PC-3 (cell line): ENCODE measurements around the gene GMEB2. TPM values are rescaled to one million over a fixed set of nuclear protein-coding genes. Genes with fewer than 3 reads are reported as not detected.

Experiments used
- ATAC-seq: fragments of 200-7000 bp; cut with Tn5 transposase; 2 replicates; pipeline ENCODE4 v1.9.1; 2020; ENCODE audit warnings: mild to moderate bottlenecking, moderate library complexity
- BruUV-seq: library from RNA; stranded (reverse); fragments of 400-500 nt; replicated peaks from 2 replicates; lab custom pipeline; 2021; lab: Mats Ljungman, UMichigan
- CTCF ChIA-PET: fragments of 300-600 bp; sonication (Branson Sonifier 250); formaldehyde crosslinking; loops from one replicate; lab custom pipeline; 2022; ENCODE audit warnings: antibody characterized with exemption; lab: Charles Lee
- POLR2A ChIA-PET: fragments of 300-600 bp; sonication (Branson Sonifier 250); formaldehyde crosslinking; loops from one replicate; lab custom pipeline; 2022; ENCODE audit warnings: antibody characterized with exemption; ENCODE audit not compliant: unreplicated experiment; lab: Charles Lee
- DNase-seq: peaks from one replicate; pipeline ENCODE4 v3.0.0-alpha.2; 2015
- H2AFZ ChIP-seq: fragments of 300-600 bp; sonication (generic); 2 replicates; pipeline ENCODE4 v1.6.0; 2016; ENCODE audit warnings: antibody characterized with exemption, low read length
- H3F3A ChIP-seq: fragments of 300-600 bp; sonication (generic); one replicate; pipeline ENCODE4 v1.6.0; 2017; ENCODE audit warnings: antibody characterized with exemption, low read length, control low read depth, mild to moderate bottlenecking; ENCODE audit not compliant: unreplicated experiment
- H3K27ac ChIP-seq: fragments of 300-600 bp; sonication (generic); 2 replicates; pipeline ENCODE4 v1.5.1; 2016; ENCODE audit warnings: mild to moderate bottlenecking, low read length
- H3K27me3 ChIP-seq: fragments of 300-600 bp; sonication (generic); 2 replicates; pipeline ENCODE4 v1.6.1; 2016; ENCODE audit warnings: low read length, mixed read lengths
- H3K36me3 ChIP-seq: fragments of 300-600 bp; sonication (generic); 2 replicates; pipeline ENCODE4 v1.6.1; 2016; ENCODE audit warnings: low read depth, mixed run types, low read length, mixed read lengths
- H3K4me1 ChIP-seq: fragments of 300-600 bp; sonication (generic); 2 replicates; pipeline ENCODE4 v1.5.1; 2016; ENCODE audit warnings: low read length; ENCODE audit not compliant: insufficient read depth
- H3K4me2 ChIP-seq: fragments of 300-600 bp; sonication (generic); 2 replicates; pipeline ENCODE4 v1.6.0; 2016; ENCODE audit warnings: low read length
- H3K4me3 ChIP-seq: fragments of 300-600 bp; sonication (generic); 2 replicates; pipeline ENCODE4 v1.5.1; 2016; ENCODE audit warnings: mild to moderate bottlenecking, low read length, mixed read lengths
- H3K79me2 ChIP-seq: fragments of 300-600 bp; sonication (generic); 2 replicates; pipeline ENCODE4 v1.6.1; 2017; ENCODE audit warnings: low read length, mixed read lengths
- H3K9ac ChIP-seq: fragments of 300-600 bp; sonication (generic); 2 replicates; pipeline ENCODE4 v1.6.0; 2016; ENCODE audit warnings: mild to moderate bottlenecking, low read length
- H3K9me2 ChIP-seq: fragments of 300-600 bp; sonication (generic); replicated peaks from 2 replicates; pipeline ENCODE4 v1.6.1; 2016; ENCODE audit warnings: mixed run types, low read length, mixed read lengths
- H3K9me3 ChIP-seq: fragments of 300-600 bp; sonication (generic); 2 replicates; pipeline ENCODE4 v1.6.1; 2016; ENCODE audit warnings: low read length, mixed read lengths
- H4K20me1 ChIP-seq: fragments of 300-600 bp; sonication (generic); 2 replicates; pipeline ENCODE4 v1.6.1; 2016; ENCODE audit warnings: low read length, mixed read lengths
- CTCF ChIP-seq: fragments of 300-600 bp; sonication (generic); conservative IDR thresholded peaks from 2 replicates; pipeline ENCODE4 v1.5.1; 2017; ENCODE audit warnings: antibody characterized with exemption, low read depth, mild to moderate bottlenecking, low read length
- EZH2 ChIP-seq: fragments of 300-600 bp; sonication (generic); IDR thresholded peaks from one replicate; pipeline ENCODE4 v1.6.1; 2017; ENCODE audit warnings: antibody characterized with exemption, mild to moderate bottlenecking, low read length; ENCODE audit not compliant: unreplicated experiment
- EZH2phosphoT487 ChIP-seq: fragments of 300-600 bp; sonication (generic); IDR thresholded peaks from 2 replicates; pipeline ENCODE4 v1.6.1; 2018; ENCODE audit warnings: mild to moderate bottlenecking, antibody characterized with exemption, low read length, borderline replicate concordance
- intact Hi-C: fragments of 100-400 bp; cut with micrococcal nuclease; formaldehyde crosslinking; loops from 2 replicates; pipeline ENCODE4 v1.9.0; 2023
- total RNA-seq: library from RNA; depleted of rRNA; stranded (reverse); fragments of >200 nt; gene quantifications from 2 replicates; pipeline ENCODE4 v1.2.3, GENCODE V29; 2014

The GMEB2 gene
- total RNA-seq, 1 experiment from 2014 or later: 13.7 TPM

DNA sequence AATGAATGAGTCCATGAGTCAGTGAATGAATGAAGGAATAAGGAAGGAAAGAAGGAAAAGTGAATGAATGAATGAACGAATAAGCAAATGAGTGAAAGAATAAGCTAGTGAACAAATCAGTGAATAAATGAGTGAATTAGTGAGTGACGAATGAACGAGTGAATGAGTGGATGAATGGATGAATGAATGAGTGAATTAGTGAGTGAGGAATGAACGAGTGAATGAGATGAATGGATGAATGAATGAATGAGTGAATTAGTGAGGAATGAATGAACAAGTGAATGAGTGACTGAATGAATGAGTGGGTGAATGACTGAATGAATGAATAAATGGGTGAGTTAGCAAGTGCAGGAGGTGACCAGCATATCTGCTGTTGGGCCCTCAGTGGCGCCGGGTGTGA lies 83.2 kb downstream of the GMEB2 start:
- H3K9me3 ChIP-seq: no peaks in the 10 kb centered on the region
- no peak overlapping the region for H3K4me3 ChIP-seq
- H4K20me1 ChIP-seq: no peaks in the 10 kb centered on the region
- H2AFZ ChIP-seq: no peak overlapping the region
- no peak overlapping the region for H3K9ac ChIP-seq
- intact Hi-C loops: no loop called here
- H3K79me2 ChIP-seq: no peaks in the 10 kb centered on the region
- ChIA-PET POLR2A (interaction anchor here (0.6 kb wide), 1 partner anchor 98 kb away, joined by 4 read pairs; no protein-coding TSS in a partner anchor), CTCF (no interaction called here)
- H3F3A ChIP-seq: no peaks in the 10 kb centered on the region
- no peaks in the 10 kb centered on the region for H3K9me2 ChIP-seq
- TF ChIP-seq EZH2phosphoT487: no peak
- TF ChIP-seq CTCF: no peak
- no peak for TF ChIP-seq EZH2
- H3K27me3 ChIP-seq: no peaks in the 10 kb centered on the region
- peaks cover 44% of the 10 kb centered on the region for H3K4me1 ChIP-seq
- ATAC-seq (no peak), DNase-seq (no peak)
- H3K27ac ChIP-seq: no peak overlapping the region
- no TSS peak for BruUV-seq
- H3K36me3 ChIP-seq: no peaks in the 10 kb centered on the region
- no peak overlapping the region for H3K4me2 ChIP-seq

DNA sequence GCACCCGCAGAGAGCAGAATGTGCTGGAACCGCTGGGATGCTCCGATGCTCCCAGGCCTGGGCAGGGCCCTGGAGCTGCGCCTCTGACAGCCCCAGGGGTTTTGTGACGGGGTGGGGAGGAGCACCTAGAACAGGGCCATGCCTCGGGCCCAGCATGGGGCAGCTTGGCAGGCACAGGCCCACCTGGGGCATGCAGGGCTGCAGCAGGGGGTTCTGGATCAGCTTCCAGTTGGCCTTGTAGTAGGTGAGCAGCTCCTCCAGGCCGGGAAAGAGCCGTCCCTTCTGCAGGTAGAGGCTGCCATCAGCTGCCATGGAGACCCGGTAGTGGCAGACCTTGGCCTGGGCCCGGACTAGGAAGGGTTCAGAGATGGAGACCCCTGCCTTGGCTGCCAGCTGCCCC lies 83.8 kb downstream of the GMEB2 start:
- Histone ChIP-seq H4K20me1 (no peaks in the 10 kb centered on the region), H3K9me2 (no peaks in the 10 kb centered on the region), H3K79me2 (no peaks in the 10 kb centered on the region), H3K4me2 (no peak overlapping the region), H3K4me1 (peaks cover 45% of the 10 kb centered on the region), H3K27me3 (no peaks in the 10 kb centered on the region), H3K9ac (no peak overlapping the region), H3K4me3 (no peak overlapping the region), H3K36me3 (no peaks in the 10 kb centered on the region), H3K27ac (no peak overlapping the region), H3F3A (no peaks in the 10 kb centered on the region), H2AFZ (no peak overlapping the region), H3K9me3 (no peaks in the 10 kb centered on the region)
- ATAC-seq: no peak
- ChIA-PET POLR2A (no interaction called here), CTCF (no interaction called here)
- BruUV-seq: no TSS peak
- intact Hi-C loops: no loop called here
- no peak for DNase-seq
- TF ChIP-seq CTCF (no peak), EZH2 (no peak), EZH2phosphoT487 (no peak)

- ATAC-seq (no peak), DNase-seq (no peak)
- Histone ChIP-seq H3K27ac (no peak overlapping the region), H2AFZ (no peak overlapping the region), H3K27me3 (no peaks in the 10 kb centered on the region), H3K4me3 (no peak overlapping the region), H3K9ac (no peak overlapping the region), H3F3A (no peaks in the 10 kb centered on the region), H3K9me3 (no peaks in the 10 kb centered on the region), H3K79me2 (no peaks in the 10 kb centered on the region), H3K4me2 (no peak overlapping the region), H3K4me1 (peaks cover 41% of the 10 kb centered on the region), H4K20me1 (no peaks in the 10 kb centered on the region), H3K9me2 (no peaks in the 10 kb centered on the region), H3K36me3 (no peaks in the 10 kb centered on the region)
- CTCF ChIA-PET: no interaction called here
- intact Hi-C loops: no loop called here
- BruUV-seq: no TSS peak
- POLR2A ChIA-PET: interaction anchor here (0.7 kb wide), 1 partner anchor 26 kb away, joined by 3 read pairs; no protein-coding TSS in a partner anchor
- TF ChIP-seq CTCF: no peak
- TF ChIP-seq EZH2phosphoT487: no peak
- no peak for TF ChIP-seq EZH2
Observed at GRCh38 chr20:63542696-63543095, 84.2 kb downstream of the GMEB2 start.
